Spleen (tissue), 11 donors: ENCODE measurements around the gene CCDC126. TPM values are rescaled to one million over a fixed set of nuclear protein-coding genes. Genes with fewer than 3 reads are reported as not detected.

Source experiments
- DNase-seq: peaks from one replicate; pipeline ENCODE4 v3.0.0-alpha.2; 2020
- H3K27ac ChIP-seq, 8 donors: fragments of 200-600 bp; sonication (generic) in 7 of 8; 1 replicate in 4 of 8; 2 replicates in 4 of 8; pipeline versions ENCODE4 v1.5.0 to v1.8.0; 2016 to 2021; ENCODE audit warnings: inconsistent platforms in 4 of 8, mild to moderate bottlenecking in 4 of 8, moderate library complexity in 1 of 8
- H3K27me3 ChIP-seq, 7 donors: fragments of 200-600 bp; sonication (generic) in 6 of 7; replicated peaks in 1 of 7; 1 replicate in 4 of 7; 2 replicates in 3 of 7; pipeline versions ENCODE4 v1.5.0 to v1.8.0; 2016 to 2021; ENCODE audit warnings: inconsistent platforms in 3 of 7, mild to moderate bottlenecking in 1 of 7
- H3K36me3 ChIP-seq, 6 donors: fragments of 200-600 bp; sonication (generic) in 5 of 6; 1 replicate in 4 of 6; 2 replicates in 2 of 6; pipeline versions ENCODE4 v1.5.0 to v1.8.0; 2016 to 2021; ENCODE audit warnings: inconsistent platforms in 2 of 6
- H3K4me1 ChIP-seq, 6 donors: fragments of 200-600 bp; sonication (generic) in 5 of 6; 1 replicate in 3 of 6; 2 replicates in 3 of 6; pipeline versions ENCODE4 v1.5.0 to v1.8.0; 2016 to 2021; ENCODE audit warnings: inconsistent platforms in 3 of 6
- H3K4me3 ChIP-seq, 8 donors: fragments of 200-600 bp; sonication (generic) in 7 of 8; 1 replicate in 4 of 8; 2 replicates in 4 of 8; pipeline versions ENCODE4 v1.5.0 to v1.8.0; 2016 to 2021; ENCODE audit warnings: inconsistent platforms in 4 of 8, mild to moderate bottlenecking in 4 of 8, moderate library complexity in 2 of 8
- H3K9me3 ChIP-seq, 8 donors: fragments of 200-600 bp; sonication (generic) in 7 of 8; 1 replicate in 4 of 8; 2 replicates in 4 of 8; pipeline versions ENCODE4 v1.5.0 to v1.8.0; 2016 to 2021; ENCODE audit warnings: inconsistent platforms in 4 of 8
- POLR2A ChIP-seq, 3 donors: fragments of 450-650 bp; IDR thresholded peaks; one replicate each; pipeline ENCODE4 v1.5.1; 2017; ENCODE audit warnings: antibody characterized with exemption in 3 of 3, mild to moderate bottlenecking in 1 of 3
- POLR2AphosphoS5 ChIP-seq, 3 donors: sonication (generic); formaldehyde crosslinking; IDR thresholded peaks; one replicate each; pipeline ENCODE4 v1.5.1; 2017; ENCODE audit warnings: antibody characterized with exemption in 3 of 3
- WGBS, 5 donors: extraction: QIAGEN DNeasy Blood & Tissue Kit in 3 of 5; methylation state at CpG; one replicate each; pipeline versions ENCODE4 v1.1.5 to v1.1.7; 2013 to 2018; 5-methylcytosine and 5-hydroxymethylcytosine counted together
- intact Hi-C: fragments of 100-400 bp; cut with DNase I; formaldehyde crosslinking; loops from one replicate; pipeline ENCODE4 v1.15.0; 2023; ENCODE audit warnings: low total_unique reads
- polyA plus RNA-seq, 3 donors: library from polyadenylated mRNA; stranded (reverse); fragments of 200-250 nt; gene quantifications; one replicate each; pipeline ENCODE4 v1.2.1, GENCODE V29; 2013
- total RNA-seq, 7 donors: library from RNA; depleted of rRNA in 3 of 7; stranded (reverse); fragments of >200 nt in 3 of 7; fragmentation: NEBNext Ultra II Directional in 4 of 7; extraction: Animal tissue kit (Norgen Biotek cat#: 25700) in 4 of 7; gene quantifications; one replicate each; pipeline versions ENCODE4 v1.1.0 to v1.2.1, GENCODE V29; 2016 to 2021
- TF ChIP-seq, protein P1 (sequence below), 11 experiments: fragments of 200-600 bp in 7 of 11; fragments of 450-650 bp in 4 of 11; sonication (generic) in 4 of 11; IDR thresholded peaks in 8 of 11; conservative IDR thresholded peaks in 3 of 11; 1 replicate in 7 of 11; 2 replicates in 4 of 11; pipeline versions ENCODE4 v1.4.0 to v1.8.0; 2016 to 2021; ENCODE audit warnings: antibody characterized with exemption in 11 of 11, inconsistent platforms in 4 of 11, mild to moderate bottlenecking in 1 of 11
- donor health status: healthy with polysubstance abuse.
- donor health status: DM: no; HTN: no; CAD: no; lungs with moderate emphysema.
- donor health status: DM: no; HTN: no; CAD: no.
- donor health status: Bipolar disorder and iron deficiency.
- donor health status: healthy.
- donor health status: DM: no; HTN: no; CAD: no.
- donor health status: DM: yes; HTN: yes; CAD: no.

The CCDC126 gene
- total and polyA plus RNA-seq, 10 donors: 3.2 to 25.6 (median 12.1) TPM

DNA sequence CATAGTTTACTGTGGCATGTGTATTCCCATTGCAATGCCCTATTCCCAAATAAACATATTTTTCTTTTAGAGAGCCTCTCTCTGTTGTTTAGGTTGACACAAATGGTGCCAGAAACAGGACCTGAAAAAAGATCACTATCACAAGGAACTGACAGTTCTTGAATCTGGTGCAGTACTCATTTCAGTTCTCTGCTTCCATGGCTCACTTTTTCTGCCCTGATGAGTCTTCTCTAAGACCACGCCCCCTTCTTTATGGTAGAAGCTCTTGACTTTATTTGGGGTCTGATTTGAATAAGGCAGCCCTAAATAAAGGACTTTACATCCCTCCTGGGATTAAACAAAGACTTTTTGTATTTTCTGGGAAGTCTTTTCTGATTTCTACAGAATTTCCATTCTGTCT, 3.5 kb upstream of the CCDC126 start:
- no peak overlapping the region for H3K4me3 ChIP-seq
- intact Hi-C loops: no loop called here
- TF ChIP-seq POLR2A (IDR thresholded peaks at IDR 0.05) (no peak), POLR2AphosphoS5 (IDR thresholded peaks at IDR 0.05) (no peak)
- TF ChIP-seq, protein P1, sequence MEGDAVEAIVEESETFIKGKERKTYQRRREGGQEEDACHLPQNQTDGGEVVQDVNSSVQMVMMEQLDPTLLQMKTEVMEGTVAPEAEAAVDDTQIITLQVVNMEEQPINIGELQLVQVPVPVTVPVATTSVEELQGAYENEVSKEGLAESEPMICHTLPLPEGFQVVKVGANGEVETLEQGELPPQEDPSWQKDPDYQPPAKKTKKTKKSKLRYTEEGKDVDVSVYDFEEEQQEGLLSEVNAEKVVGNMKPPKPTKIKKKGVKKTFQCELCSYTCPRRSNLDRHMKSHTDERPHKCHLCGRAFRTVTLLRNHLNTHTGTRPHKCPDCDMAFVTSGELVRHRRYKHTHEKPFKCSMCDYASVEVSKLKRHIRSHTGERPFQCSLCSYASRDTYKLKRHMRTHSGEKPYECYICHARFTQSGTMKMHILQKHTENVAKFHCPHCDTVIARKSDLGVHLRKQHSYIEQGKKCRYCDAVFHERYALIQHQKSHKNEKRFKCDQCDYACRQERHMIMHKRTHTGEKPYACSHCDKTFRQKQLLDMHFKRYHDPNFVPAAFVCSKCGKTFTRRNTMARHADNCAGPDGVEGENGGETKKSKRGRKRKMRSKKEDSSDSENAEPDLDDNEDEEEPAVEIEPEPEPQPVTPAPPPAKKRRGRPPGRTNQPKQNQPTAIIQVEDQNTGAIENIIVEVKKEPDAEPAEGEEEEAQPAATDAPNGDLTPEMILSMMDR (IDR thresholded peaks at IDR 0.05 in 8 of 11, conservative IDR thresholded peaks at IDR 0.05 in 3 of 11): no peak
- 51 to 83% (median 69%) methylated on average over 1 of the region's 1 CpG for WGBS, 5 donors
- H3K4me1 ChIP-seq: peaks cover 7 to 29% (median 12%) of the 10 kb centered on the region in 6 donors
- no peak overlapping the region for H3K27ac ChIP-seq
- no peaks in the 10 kb centered on the region for H3K27me3 ChIP-seq
- no peaks in the 10 kb centered on the region for H3K36me3 ChIP-seq
- no peaks in the 10 kb centered on the region for H3K9me3 ChIP-seq
- no peak for DNase-seq

DNA sequence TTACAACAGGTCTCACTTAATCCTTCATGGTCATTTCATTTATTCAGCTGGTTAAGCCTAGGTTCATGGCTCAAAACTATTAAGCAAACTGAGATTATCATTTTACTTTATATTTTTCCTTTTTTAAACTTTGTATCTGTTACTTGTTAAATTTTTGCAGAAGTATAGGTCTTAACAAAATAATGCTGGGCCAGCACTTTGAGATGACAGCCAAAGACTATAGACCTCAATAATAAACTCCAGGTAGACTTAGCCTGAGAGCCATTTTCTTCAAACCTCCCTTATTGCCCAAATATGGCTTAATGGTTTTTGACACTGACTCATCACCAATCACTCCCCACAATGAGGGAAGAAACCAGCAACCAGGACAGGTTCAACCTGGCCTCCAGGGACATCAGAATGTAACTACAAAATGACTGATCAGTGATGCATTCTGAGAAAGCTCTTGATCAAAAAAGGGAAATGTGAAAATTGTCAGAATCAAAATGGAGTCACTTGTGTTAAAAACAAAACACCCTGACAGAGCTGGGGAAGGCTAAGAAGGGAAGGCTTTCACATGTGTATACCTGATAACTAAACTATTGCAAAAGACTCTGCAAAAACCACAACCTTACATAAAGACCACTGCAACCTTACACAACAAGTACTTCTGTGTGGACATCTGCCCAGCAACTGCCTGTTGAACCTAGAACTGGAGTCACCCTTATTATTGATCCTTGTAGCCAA, 2.1 kb upstream of the CCDC126 start:
- Histone ChIP-seq H3K4me1 (peaks cover 10 to 42% (median 21%) of the 10 kb centered on the region in 6 donors), H3K27ac (peak overlapping the region in 3 of 8 donors; percentile 5 to 58 (median 47)), H3K36me3 (no peaks in the 10 kb centered on the region), H3K27me3 (no peaks in the 10 kb centered on the region), H3K9me3 (no peaks in the 10 kb centered on the region), H3K4me3 (no peak overlapping the region)
- no peak for DNase-seq
- no peak for TF ChIP-seq POLR2AphosphoS5 (IDR thresholded peaks at IDR 0.05)
- TF ChIP-seq POLR2A (IDR thresholded peaks at IDR 0.05): no peak
- TF ChIP-seq, protein P1 (IDR thresholded peaks at IDR 0.05 in 8 of 11, conservative IDR thresholded peaks at IDR 0.05 in 3 of 11): no peak
- intact Hi-C loops: no loop called here

DNA sequence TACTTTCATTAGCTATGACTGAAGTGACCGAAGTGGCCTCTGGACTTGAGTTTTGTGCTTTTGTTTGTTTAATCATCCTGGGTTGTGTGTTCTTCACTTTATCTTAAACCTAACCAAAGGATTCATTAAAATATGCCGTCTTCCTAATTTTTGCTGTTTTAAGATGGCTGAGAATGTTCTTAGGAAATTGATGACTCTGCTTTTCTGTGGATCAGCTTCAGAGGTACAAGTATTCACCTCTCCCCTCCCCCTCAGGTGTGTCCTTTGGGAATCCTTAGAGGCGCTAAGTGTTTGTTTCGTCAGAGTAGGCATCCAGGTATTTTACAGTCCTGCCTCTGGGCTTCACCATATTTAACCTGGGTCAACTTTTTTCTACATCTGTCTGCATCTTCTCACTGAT, 1.1 kb downstream of the CCDC126 start:
- H3K27me3 ChIP-seq: no peaks in the 10 kb centered on the region
- H3K4me3 ChIP-seq: peak overlapping the region in 7 of 8 donors; percentile 66 to 98 (median 75)
- intact Hi-C loops: no loop called here
- peak overlapping the region; percentile 93 to 99 (median 96) for H3K27ac ChIP-seq
- WGBS, 5 donors: 57 to 74% (median 69%) methylated on average over 4 of the region's 4 CpGs
- H3K9me3 ChIP-seq: no peaks in the 10 kb centered on the region
- no peak for DNase-seq
- TF ChIP-seq POLR2AphosphoS5 (IDR thresholded peaks at IDR 0.05) (no peak), POLR2A (IDR thresholded peaks at IDR 0.05) (no peak)
- TF ChIP-seq, protein P1 (IDR thresholded peaks at IDR 0.05 in 8 of 11, conservative IDR thresholded peaks at IDR 0.05 in 3 of 11): no peak
- peaks cover 10 to 70% (median 24%) of the 10 kb centered on the region in 6 donors for H3K4me1 ChIP-seq
- H3K36me3 ChIP-seq: no peaks in the 10 kb centered on the region

DNA sequence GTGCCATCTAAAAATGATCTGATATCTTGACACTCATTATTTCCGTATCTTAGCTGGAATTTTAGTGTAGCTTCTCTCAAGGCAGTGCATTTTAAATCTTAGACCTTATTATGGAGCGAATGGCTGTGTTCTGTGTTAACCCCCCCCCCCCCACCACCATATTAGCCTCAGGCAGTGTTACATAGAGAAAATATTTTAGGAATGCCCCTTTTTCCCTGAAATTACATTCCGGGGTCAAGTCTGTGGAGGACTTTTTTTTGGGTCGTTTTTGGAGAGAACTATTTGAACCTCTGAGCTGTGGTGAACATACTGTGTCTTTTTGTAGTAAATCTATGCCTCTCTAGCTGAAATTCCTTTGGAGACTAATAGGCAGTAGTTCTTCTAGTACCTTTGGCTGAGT, 3.1 kb downstream of the CCDC126 start:
- TF ChIP-seq, protein P1 (IDR thresholded peaks at IDR 0.05 in 8 of 11, conservative IDR thresholded peaks at IDR 0.05 in 3 of 11): no peak
- no peak for TF ChIP-seq POLR2AphosphoS5 (IDR thresholded peaks at IDR 0.05)
- no peak for TF ChIP-seq POLR2A (IDR thresholded peaks at IDR 0.05)

More for the DNA sequence above, 3.1 kb downstream of the CCDC126 start:
- peaks cover 0 to 4% (median 0%) of the 10 kb centered on the region in 6 donors for H3K36me3 ChIP-seq
- 70 to 82% (median 80%) methylated on average over 4 of the region's 4 CpGs for WGBS, 5 donors
- DNase-seq: no peak
- H3K4me3 ChIP-seq: no peak overlapping the region
- no peaks in the 10 kb centered on the region for H3K9me3 ChIP-seq
- no peaks in the 10 kb centered on the region for H3K27me3 ChIP-seq
- H3K4me1 ChIP-seq: peaks cover 10 to 83% (median 24%) of the 10 kb centered on the region in 6 donors
- intact Hi-C loops: no loop called here
- no peak overlapping the region for H3K27ac ChIP-seq
